Neural cell (in vitro differentiated cells): ENCODE measurements around the gene SH2D1B.

Experiments
- CTCF ChIP-seq: fragments of 450-650 bp; IDR thresholded peaks from 2 replicates; pipeline ENCODE4 v1.5.1; 2014; ENCODE audit warnings: antibody characterized with exemption, mild to moderate bottlenecking, moderate library complexity; ENCODE audit not compliant: poor library complexity, severe bottlenecking
- POLR2AphosphoS5 ChIP-seq: IDR thresholded peaks from 2 replicates; pipeline ENCODE4 v1.6.1; 2012

- TF ChIP-seq POLR2AphosphoS5 (no peak), CTCF (no peak)
Measured at GRCh38 chr1:162406811-162407210, 5.1 kb downstream of the SH2D1B start.
